ENCODE measurements around the gene BTBD18. TPM values are rescaled to one million over a fixed set of nuclear protein-coding genes. Genes with fewer than 3 reads are reported as not detected.

BTBD18 gene, protein sequence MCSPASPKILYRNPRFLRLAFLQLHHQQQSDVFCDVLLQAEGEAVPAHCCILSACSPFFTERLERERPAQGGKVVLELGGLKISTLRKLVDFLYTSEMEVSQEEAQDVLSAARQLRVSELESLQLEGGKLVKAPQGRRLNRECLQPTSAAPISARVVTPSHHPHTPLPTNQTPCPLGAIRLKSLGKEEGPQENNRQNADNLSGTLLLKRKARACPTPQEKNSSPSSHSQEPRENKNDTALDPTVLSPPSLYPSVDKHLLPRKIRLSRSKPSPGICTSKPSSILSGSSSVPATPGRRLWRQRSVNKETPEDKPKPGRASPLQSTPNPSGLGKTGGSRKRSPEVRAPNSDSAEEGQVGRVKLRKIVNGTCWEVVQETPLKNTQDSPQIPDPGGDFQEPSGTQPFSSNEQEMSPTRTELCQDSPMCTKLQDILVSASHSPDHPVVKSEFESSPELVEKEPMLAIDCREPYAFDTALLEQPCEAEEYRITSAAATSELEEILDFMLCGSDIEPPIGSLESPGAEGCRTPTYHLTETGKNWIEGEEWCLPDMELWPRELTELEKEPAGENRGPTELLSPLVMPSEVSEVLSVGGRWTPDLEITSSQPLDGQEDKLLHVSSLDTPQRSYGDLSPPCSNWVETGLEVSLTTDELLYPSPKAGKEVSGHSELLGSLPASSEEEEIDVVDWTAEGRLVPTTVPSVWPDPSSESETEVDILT
- not detected for total RNA-seq

- Histone ChIP-seq H3K4me3 (no peak within 1 kb of the TSS), H3K9me3 (no peaks in the 10 kb centered on the region), H3K27ac (replicated peaks in 1 of 4) (no peak within 1 kb of the TSS), H3K4me1 (peaks cover 4 to 8% (median 7%) of the 10 kb centered on the region in 4 donors), H3K27me3 (no peaks in the 10 kb centered on the region), H3K36me3 (peaks cover 0 to 13% (median 3%) of the 10 kb centered on the region in 4 donors)
- DNase-seq (ENCODE audit: extremely low spot score), result no peak
- 57% methylated on average over 10 of the region's 10 CpGs for WGBS
- intact Hi-C loops (cut with DNase I), result no loop called here
- peak; percentile 12 to 40 (median 29) for TF ChIP-seq CTCF (IDR thresholded peaks at IDR 0.05)
- TF ChIP-seq EP300 (IDR thresholded peaks at IDR 0.05), result no peak
These were observed at the start of gene BTBD18 for GRCh38 chr11:57751676-57752253. TSS of gene BTBD18 (minus strand) at chr11:57751819. CDS start at chr11:57751188, 631 bp downstream.

- H3K4me1 ChIP-seq, result peaks cover 37 to 64% (median 49%) of the 10 kb centered on the region in 4 donors
- peak overlapping the region; percentile 8 to 78 (median 68) for H3K27ac ChIP-seq (replicated peaks in 1 of 4)
- intact Hi-C loops (cut with DNase I), result loop anchor here (10.0 kb wide), 1 partner anchor 724 kb away; no protein-coding TSS in a partner anchor
- peaks cover 59 to 71% (median 64%) of the 10 kb centered on the region in 4 donors for H3K36me3 ChIP-seq
- no peaks in the 10 kb centered on the region for H3K27me3 ChIP-seq
- no peak overlapping the region for H3K4me3 ChIP-seq
- no peak for DNase-seq (ENCODE audit: extremely low spot score)
- no peaks in the 10 kb centered on the region for H3K9me3 ChIP-seq
- TF ChIP-seq EP300 (IDR thresholded peaks at IDR 0.05), result no peak
- no peak for TF ChIP-seq POLR2A (IDR thresholded peaks at IDR 0.05; ENCODE audit: low read depth)
- TF ChIP-seq POLR2AphosphoS5 (IDR thresholded peaks at IDR 0.05), result no peak
- no peak for TF ChIP-seq CTCF (IDR thresholded peaks at IDR 0.05)
These were observed 49.5 kb upstream of the BTBD18 start for GRCh38 chr11:57801183-57801485.

GRCh38 chr11:57800444-57801182 lies 49.0 kb upstream of the BTBD18 start:
- Histone ChIP-seq H3K4me1 (peaks cover 37 to 60% (median 51%) of the 10 kb centered on the region in 4 donors), H3K36me3 (peaks cover 59 to 71% (median 64%) of the 10 kb centered on the region in 4 donors), H3K27ac (replicated peaks in 1 of 4) (peak overlapping the region; percentile 65 to 78 (median 68)), H3K9me3 (no peaks in the 10 kb centered on the region), H3K27me3 (no peaks in the 10 kb centered on the region), H3K4me3 (no peak overlapping the region)
- no peak for DNase-seq (ENCODE audit: extremely low spot score)
- TF ChIP-seq CTCF (IDR thresholded peaks at IDR 0.05) (peak; percentile 87 to 95 (median 88)), EP300 (IDR thresholded peaks at IDR 0.05) (no peak), POLR2A (IDR thresholded peaks at IDR 0.05; ENCODE audit: low read depth) (no peak), POLR2AphosphoS5 (IDR thresholded peaks at IDR 0.05) (peak in 1 of 2 donors; percentile 45)
- intact Hi-C loops (cut with DNase I), result loop anchor here (10.0 kb wide), 1 partner anchor 724 kb away; no protein-coding TSS in a partner anchor
- WGBS, result 54% methylated on average over 4 of the region's 4 CpGs

- peaks cover 50 to 71% (median 58%) of the 10 kb centered on the region in 4 donors for H3K36me3 ChIP-seq
These were observed 47.4 kb upstream of the BTBD18 start for GRCh38 chr11:57798905-57799559.

More at GRCh38 chr11:57798905-57799559, 47.4 kb upstream of the BTBD18 start:
- Histone ChIP-seq H3K4me1 (peaks cover 49 to 68% (median 64%) of the 10 kb centered on the region in 4 donors), H3K4me3 (no peak overlapping the region), H3K27me3 (no peaks in the 10 kb centered on the region), H3K9me3 (no peaks in the 10 kb centered on the region), H3K27ac (replicated peaks in 1 of 4) (peak overlapping the region; percentile 49 to 78 (median 66))
- intact Hi-C loops (cut with DNase I), result loop anchor here (2.0 to 10.0 kb wide), 2 partner anchors 36 to 234 kb away; partner anchors contain the start of gene UBE2L6
- WGBS, result 44% methylated on average over 1 of the region's 1 CpG
- no peak for DNase-seq (ENCODE audit: extremely low spot score)
- TF ChIP-seq POLR2AphosphoS5 (IDR thresholded peaks at IDR 0.05) (peak; percentile 36 to 42), POLR2A (IDR thresholded peaks at IDR 0.05; ENCODE audit: low read depth) (no peak)
